Erythroblast (primary cell): ENCODE data around the gene SFMBT2.

Experiments used
- GATA1 ChIP-seq: IDR thresholded peaks from 2 replicates; pipeline ENCODE4 v1.6.1; 2011; ENCODE audit warnings: low read depth, mild to moderate bottlenecking, control low read depth, low read length, moderate library complexity
- POLR2A ChIP-seq: IDR thresholded peaks from 2 replicates; pipeline ENCODE4 v1.6.1; 2011; ENCODE audit warnings: mild to moderate bottlenecking, low read length

DNA sequence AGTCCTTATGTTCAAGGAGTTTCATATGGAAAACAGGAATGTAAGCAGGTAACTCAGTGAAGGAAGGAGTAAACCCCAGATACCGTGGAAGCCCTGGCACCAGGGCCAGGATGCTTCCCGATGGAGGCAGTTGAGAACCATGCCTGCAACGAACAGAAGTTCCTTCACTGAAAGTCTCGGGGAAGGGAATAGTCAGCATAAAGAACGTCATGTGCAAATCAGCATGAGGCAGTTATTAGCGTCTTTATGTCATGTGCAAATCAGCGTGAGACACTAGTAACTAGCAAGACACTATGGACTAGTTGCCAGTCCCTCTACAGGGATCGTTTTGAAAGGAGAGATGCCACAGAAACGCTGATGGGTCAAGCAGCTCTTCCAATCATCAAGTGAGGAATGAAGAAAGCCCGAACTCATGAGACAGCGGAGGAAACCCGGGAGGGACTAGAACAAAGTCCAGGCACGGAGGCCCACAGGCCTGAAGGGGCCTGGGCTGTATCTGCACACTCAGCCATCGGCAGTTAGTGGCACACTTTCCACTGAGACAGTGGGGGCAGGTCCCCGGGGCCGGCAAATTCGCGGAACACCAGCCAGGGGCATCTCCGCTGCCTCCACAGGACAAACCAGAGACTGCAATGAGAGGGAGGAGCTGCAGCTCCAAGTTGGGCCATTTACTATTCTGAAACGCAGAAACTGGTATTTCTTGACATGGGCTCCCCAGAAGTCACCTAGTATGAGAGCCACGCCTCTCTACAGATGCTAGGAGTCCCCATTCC is 109.6 kb downstream of the SFMBT2 start:
- TF ChIP-seq POLR2A (no peak), GATA1 (no peak)
